Memory B cell (primary cell): Measurements from ENCODE around the gene TBC1D2B.
A peak's percentile ranks its signal among the peaks of the same experiment; 100 is the strongest.

ENCODE experiments used
- ATAC-seq: fragments of 150-1000 bp; cut with Tn5 transposase; 2 replicates; pipeline ENCODE4 v1.10.0; 2021; ENCODE audit warnings: low read depth, mild to moderate bottlenecking, moderate library complexity
- DNase-seq, 2 donors: peaks; one replicate each; pipeline ENCODE4 v3.0.0; 2022; ENCODE audit warnings: low spot score in 2 of 2
- H3K27ac Mint-ChIP-seq: one replicate; pipeline ENCODE4 v1.8.0; 2022; ENCODE audit warnings: mild to moderate bottlenecking, moderate library complexity, mixed read lengths
- H3K27me3 Mint-ChIP-seq: one replicate; pipeline ENCODE4 v1.8.0; 2022; ENCODE audit warnings: mixed read lengths
- H3K36me3 Mint-ChIP-seq: one replicate; pipeline ENCODE4 v1.8.0; 2022; ENCODE audit warnings: mild to moderate bottlenecking, mixed read lengths
- H3K4me1 Mint-ChIP-seq: one replicate; pipeline ENCODE4 v1.8.0; 2022; ENCODE audit warnings: mixed read lengths
- H3K4me3 Mint-ChIP-seq: one replicate; pipeline ENCODE4 v1.8.0; 2022; ENCODE audit warnings: mild to moderate bottlenecking, moderate library complexity, mixed read lengths
- H3K9me3 Mint-ChIP-seq: one replicate; pipeline ENCODE4 v1.8.0; 2022; ENCODE audit warnings: mixed read lengths

Gene TBC1D2B

DNA sequence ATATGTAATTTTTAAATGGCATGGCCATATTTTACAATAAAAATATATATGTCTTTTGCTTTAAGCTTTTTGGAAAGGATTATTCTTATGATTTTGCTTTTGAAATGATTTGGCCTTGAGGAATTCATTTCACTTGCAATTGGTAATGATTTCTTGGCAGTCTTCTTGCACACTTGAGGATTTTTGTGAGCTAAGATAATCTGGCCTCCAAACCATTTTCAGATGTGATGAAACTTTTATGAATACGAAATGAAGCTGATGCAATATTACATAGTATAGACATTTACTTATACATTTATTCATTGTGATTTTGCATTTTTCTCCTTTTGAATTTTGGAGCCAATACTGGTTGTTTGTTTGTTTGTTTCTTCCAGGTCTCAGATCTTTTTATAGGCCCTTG is 8.4 kb upstream of the TBC1D2B start:
- H3K27ac Mint-ChIP-seq: no peak overlapping the region
- H3K27me3 Mint-ChIP-seq: peaks cover 2% of the 10 kb centered on the region
- peaks cover 10% of the 10 kb centered on the region for H3K4me1 Mint-ChIP-seq
- no peak overlapping the region for H3K4me3 Mint-ChIP-seq
- no peaks in the 10 kb centered on the region for H3K9me3 Mint-ChIP-seq
- H3K36me3 Mint-ChIP-seq: no peaks in the 10 kb centered on the region
- no peak for DNase-seq
- ATAC-seq: no peak

DNA sequence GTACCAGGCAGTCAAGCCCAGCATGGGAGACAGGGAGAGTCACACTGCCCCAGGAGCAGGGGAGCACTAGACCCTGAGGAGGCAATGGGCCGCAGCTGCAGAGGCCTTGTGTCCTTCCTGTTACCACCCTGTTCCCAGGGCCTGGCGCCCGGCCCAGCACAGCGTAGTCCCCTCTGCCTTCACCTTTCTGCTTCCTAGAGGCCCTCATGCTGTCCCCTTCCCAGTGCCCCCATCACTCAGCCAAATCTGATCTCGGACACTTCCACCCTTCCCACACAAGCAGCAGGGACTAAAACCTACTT is 6.9 kb upstream of the TBC1D2B start:
- no peaks in the 10 kb centered on the region for H3K27me3 Mint-ChIP-seq
- H3K4me1 Mint-ChIP-seq: peaks cover 10% of the 10 kb centered on the region
- DNase-seq: no peak
- H3K4me3 Mint-ChIP-seq: no peak overlapping the region
- no peak overlapping the region for H3K27ac Mint-ChIP-seq
- ATAC-seq: no peak
- no peaks in the 10 kb centered on the region for H3K36me3 Mint-ChIP-seq
- H3K9me3 Mint-ChIP-seq: no peaks in the 10 kb centered on the region

DNA sequence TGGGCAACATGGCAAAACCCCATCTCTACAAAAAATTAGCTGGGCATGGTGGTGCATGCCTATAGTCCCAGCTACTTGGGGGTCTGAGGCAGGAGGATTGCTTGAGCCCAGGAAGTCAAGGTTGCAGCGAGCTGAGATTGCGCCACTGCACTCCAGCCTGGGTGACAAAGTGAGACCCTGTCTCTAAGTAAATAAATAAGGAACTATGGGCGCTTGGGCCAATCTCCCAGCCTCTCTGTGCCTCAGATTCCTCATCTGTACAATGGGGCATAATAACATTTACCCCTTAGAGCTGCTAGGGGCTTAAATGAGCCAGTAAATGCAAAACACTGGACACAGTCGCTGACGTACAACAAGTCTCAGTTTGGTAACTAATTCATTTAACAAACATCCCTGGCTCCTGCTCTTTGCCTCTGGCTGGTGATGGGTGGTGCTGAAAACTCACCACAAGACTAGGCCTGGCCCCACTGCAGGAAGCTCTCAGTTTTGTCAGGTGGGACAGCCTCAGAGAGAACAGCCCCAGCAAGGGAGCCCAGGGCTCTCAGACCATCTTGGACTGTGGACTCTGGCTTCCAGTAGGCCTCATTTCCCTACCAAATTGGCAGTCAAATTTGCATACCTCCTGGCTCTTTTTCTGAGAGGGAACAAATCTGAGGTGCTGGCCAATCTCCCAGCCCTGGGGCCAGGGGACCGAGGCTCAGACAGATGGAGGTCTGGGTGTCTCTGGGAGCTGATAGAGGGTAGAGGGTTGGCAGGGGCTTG is 6.4 kb upstream of the TBC1D2B start:
- no peaks in the 10 kb centered on the region for H3K9me3 Mint-ChIP-seq
- DNase-seq (no peak), ATAC-seq (no peak)
- no peak overlapping the region for H3K4me3 Mint-ChIP-seq
- peaks cover 10% of the 10 kb centered on the region for H3K4me1 Mint-ChIP-seq
- H3K27me3 Mint-ChIP-seq: no peaks in the 10 kb centered on the region
- H3K36me3 Mint-ChIP-seq: no peaks in the 10 kb centered on the region
- no peak overlapping the region for H3K27ac Mint-ChIP-seq

DNA sequence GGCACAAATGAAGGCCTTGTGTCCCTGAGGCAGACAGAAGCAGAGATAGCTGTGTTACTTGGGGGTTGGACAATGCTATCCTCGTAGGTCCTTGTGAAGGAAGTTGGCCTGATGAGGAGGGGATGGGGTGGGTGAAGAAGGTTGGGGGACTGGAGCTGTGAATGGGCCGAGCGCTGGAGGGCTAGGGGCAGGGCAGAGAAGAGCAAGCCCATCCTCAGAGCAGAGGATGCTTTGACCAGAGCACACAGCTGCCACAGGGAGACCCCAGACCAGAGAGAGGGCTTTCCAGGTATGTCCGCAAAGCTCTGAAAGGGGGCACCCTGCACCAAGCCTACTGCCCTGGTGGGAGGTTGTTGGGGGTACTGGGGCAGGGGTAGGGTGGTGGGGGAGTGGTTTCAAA is 5.7 kb upstream of the TBC1D2B start:
- Mint-ChIP-seq H3K4me1 (peaks cover 6% of the 10 kb centered on the region), H3K4me3 (no peak overlapping the region), H3K27ac (no peak overlapping the region)

DNA sequence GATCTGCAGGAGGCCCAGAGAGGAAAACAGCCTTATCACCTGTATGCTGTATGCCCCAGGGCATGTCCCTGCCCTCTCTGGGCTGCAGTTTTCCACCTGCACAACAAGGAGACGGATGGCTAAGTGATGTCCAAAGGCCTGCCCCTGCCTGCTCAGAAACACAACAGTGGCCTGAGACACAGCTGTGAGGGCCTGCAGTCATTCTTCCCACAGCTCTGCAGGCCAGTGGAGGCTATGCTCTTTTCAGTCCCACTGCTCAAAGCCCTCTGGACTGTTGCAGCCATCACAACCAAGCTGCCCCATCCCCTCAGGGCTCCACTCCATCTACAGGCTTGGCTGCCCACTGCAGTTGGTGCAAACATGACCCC is 5.2 kb upstream of the TBC1D2B start:
- Mint-ChIP-seq H3K36me3 (no peaks in the 10 kb centered on the region), H3K27ac (no peak overlapping the region), H3K9me3 (no peaks in the 10 kb centered on the region), H3K27me3 (no peaks in the 10 kb centered on the region), H3K4me3 (no peak overlapping the region), H3K4me1 (peaks cover 6% of the 10 kb centered on the region)
- no peak for DNase-seq
- ATAC-seq: no peak

More for the DNA sequence above, 5.7 kb upstream of the TBC1D2B start:
- no peak for DNase-seq
- Mint-ChIP-seq H3K27me3 (no peaks in the 10 kb centered on the region), H3K36me3 (no peaks in the 10 kb centered on the region), H3K9me3 (no peaks in the 10 kb centered on the region)
- ATAC-seq: no peak

DNA sequence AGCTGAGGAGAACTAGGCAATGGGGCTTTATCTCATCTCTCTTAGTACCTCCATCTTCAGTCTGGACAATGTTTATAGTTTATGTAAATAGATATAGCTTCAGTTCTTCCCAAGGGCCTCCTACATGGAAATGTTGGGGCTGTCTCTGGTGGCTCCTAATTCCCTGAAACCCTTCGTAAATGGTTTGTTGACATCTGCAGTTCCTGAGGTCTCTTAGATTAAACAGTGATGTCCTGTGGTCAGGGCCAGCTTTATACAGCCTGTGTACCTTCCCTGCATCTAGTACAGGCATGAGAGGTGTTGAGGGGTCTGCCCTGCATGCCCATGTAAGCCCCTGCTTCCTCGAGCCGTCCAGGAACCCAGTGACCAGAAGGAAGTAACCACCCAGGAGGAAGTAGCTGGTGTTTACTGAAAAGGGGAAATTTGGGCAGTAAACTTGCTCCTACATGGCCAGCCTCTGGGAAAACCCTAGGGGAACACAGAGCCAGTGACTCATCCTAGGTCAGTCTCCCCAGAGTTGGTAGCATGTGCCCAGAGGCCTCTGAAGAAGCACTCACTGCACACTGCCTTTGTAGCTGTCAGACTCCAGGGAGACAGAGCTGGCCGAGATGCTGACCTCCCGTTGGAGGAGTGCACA is 4.7 kb upstream of the TBC1D2B start:
- DNase-seq (no peak), ATAC-seq (no peak)
- no peaks in the 10 kb centered on the region for H3K36me3 Mint-ChIP-seq
- no peak overlapping the region for H3K27ac Mint-ChIP-seq
- no peaks in the 10 kb centered on the region for H3K9me3 Mint-ChIP-seq
- no peak overlapping the region for H3K4me3 Mint-ChIP-seq
- H3K4me1 Mint-ChIP-seq: peaks cover 4% of the 10 kb centered on the region
- no peaks in the 10 kb centered on the region for H3K27me3 Mint-ChIP-seq

DNA sequence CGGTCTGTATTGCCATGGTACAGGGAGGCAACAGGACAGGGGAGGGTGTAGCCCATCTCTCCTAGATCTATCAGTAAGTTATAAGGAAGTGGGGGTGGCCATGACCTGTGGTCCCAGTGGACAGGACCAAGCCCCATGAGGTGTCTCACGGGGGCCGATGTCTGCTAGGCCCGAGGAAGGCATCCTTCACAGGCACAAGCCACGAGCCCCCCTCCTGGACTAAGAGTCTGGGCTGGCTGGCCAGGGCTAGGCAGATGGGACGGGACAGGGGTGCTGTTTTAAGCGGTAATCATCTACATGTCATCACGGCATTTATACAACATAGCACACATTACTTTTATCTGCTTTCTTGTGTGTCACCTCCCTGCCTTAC is 2.6 kb upstream of the TBC1D2B start:
- no peak overlapping the region for H3K27ac Mint-ChIP-seq
- no peaks in the 10 kb centered on the region for H3K9me3 Mint-ChIP-seq
- H3K36me3 Mint-ChIP-seq: no peaks in the 10 kb centered on the region
- ATAC-seq (no peak), DNase-seq (no peak)
- H3K4me1 Mint-ChIP-seq: peaks cover 15% of the 10 kb centered on the region
- no peak overlapping the region for H3K4me3 Mint-ChIP-seq
- H3K27me3 Mint-ChIP-seq: no peaks in the 10 kb centered on the region

DNA sequence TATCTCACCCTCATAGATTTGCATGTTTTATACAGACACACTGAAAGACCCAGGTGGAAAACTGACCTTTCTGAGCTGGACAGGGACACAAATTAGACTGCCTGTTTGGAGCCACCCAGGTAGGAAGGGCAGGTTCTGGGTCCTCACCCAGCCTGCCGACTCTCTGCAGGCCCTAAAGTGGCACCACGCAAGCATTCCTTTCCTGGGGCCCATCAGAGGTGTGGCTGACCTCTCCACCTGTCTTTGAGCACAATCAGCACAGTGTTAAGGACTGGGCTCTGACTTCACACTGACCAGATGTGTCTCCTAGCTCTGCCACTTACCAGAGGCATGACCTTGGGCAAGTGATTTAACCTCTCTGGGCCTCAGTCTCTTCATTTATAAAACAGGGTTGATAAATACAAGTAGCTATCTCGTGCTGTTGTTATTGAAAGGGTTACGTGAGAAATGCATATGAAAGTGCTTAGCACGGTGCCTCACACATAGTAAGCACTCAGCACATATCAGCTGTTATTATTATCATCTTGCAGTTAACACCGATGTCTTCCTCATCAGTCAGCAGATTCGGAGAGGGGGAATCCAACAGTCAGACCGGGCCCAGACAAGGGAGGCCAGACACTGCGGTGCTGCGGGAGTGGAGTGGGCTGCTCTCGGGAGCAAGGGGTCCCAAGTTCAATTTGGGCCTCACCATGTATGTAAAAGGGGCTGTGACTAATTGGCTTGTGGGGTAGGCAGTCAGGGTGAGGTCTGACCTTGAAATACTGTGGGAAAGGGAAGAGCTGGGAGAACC is 2.0 kb upstream of the TBC1D2B start:
- Mint-ChIP-seq H3K4me1 (peaks cover 18% of the 10 kb centered on the region), H3K9me3 (no peaks in the 10 kb centered on the region), H3K27me3 (no peaks in the 10 kb centered on the region), H3K4me3 (no peak overlapping the region), H3K36me3 (no peaks in the 10 kb centered on the region), H3K27ac (no peak overlapping the region)
- ATAC-seq (no peak), DNase-seq (no peak)

DNA sequence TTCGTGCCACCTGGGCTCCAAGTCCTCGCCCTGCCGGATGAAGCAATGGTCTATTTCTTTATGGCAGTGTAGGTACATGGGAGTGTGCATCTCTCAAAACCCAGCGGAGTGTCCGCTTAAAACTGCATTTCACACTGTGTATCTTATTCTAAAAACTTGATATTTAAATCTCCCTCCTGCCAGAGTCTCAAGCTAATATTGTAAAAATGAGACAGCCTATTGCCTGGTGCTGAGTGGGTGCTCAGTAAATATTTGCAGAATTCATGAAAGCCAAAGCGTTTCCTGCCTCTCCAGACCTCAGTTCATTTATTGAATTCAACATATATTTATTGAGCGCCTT is 330 bp upstream of the TBC1D2B start:
- DNase-seq (no peak), ATAC-seq (peak; percentile 13)
- H3K36me3 Mint-ChIP-seq: no peaks in the 10 kb centered on the region
- no peaks in the 10 kb centered on the region for H3K9me3 Mint-ChIP-seq
- H3K4me1 Mint-ChIP-seq: peaks cover 19% of the 10 kb centered on the region
- H3K4me3 Mint-ChIP-seq: peak overlapping the region; percentile 86
- no peaks in the 10 kb centered on the region for H3K27me3 Mint-ChIP-seq
- peak overlapping the region; percentile 45 for H3K27ac Mint-ChIP-seq

DNA sequence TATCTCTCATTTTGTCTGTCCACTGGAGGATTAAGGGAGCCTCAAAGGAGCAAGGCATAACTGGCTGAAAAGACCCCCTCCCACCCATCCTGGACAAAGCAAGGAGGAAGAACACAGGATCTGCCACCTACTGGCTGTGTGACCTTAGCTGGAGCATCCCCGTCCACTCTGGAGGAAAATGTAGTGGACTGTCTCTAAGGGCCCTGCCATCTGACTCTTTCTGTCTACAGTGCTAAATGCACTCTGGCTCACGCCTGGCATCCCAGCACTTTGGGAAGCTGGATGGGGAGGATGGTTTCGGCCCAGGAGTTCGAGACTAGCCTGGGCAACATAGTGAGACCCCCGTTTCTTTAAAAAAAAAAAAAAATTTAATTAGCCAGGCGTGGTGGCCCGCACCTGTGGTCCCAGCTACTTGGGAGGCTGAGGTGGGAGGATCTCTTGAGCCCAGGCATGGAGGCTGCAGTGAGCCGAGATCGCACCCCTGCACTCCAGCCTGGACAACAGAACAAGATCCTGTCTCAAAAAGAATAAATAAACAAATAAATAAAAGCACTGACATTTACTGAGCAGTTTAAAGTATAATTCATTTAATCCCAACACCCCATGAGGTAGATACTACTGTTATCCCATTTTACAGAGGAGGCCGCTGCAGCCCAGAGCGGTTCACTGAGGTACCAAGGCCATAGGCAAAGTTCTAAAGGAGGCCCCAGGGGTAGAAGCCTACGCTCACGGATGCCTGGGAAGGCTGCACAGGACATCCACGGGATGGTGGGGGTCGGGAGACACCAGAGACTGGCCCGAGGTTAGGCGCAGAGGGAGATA is 1.1 kb downstream of the TBC1D2B start:
- no peak overlapping the region for H3K27ac Mint-ChIP-seq
- ATAC-seq (no peak), DNase-seq (no peak)
- no peaks in the 10 kb centered on the region for H3K9me3 Mint-ChIP-seq
- H3K4me3 Mint-ChIP-seq: peak overlapping the region; percentile 97
- H3K36me3 Mint-ChIP-seq: no peaks in the 10 kb centered on the region
- H3K4me1 Mint-ChIP-seq: peaks cover 19% of the 10 kb centered on the region
- H3K27me3 Mint-ChIP-seq: no peaks in the 10 kb centered on the region

DNA sequence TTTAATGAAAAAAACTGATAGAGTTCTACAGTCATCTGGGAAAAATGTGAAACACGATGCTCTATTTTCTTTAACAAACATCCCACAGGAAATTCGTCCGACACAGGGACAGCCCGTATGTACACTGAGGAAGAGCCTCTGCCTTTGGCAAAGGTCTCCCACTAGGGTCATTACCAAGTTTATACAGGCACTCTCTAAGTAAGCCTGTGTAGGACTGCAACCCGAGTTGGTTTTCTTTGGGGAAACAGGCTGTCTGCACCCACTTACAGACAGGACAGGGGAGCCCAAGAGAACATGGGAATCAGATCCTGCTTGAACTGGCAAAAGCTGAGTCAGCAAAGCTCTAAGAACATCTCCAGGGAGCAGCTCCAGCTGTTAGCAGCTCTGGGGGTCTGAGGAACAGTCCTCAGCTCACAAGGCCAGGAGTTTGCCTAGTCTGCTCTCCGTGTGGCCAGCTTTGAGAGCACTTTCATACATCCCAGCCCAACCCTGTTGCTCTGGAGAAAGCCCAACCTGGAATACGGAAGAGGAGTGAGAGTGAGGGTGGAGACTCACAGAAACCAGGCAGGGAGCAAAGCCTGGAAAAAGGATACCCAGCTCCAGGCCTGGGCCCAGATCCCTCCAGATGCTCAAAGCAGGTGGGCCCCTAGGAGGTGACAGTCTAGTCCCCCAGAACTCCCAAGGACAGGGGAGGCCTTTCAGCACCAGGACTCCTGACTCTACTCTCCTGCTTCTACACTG is 1.9 kb downstream of the TBC1D2B start:
- Mint-ChIP-seq H3K27ac (no peak overlapping the region), H3K9me3 (no peaks in the 10 kb centered on the region), H3K4me1 (peaks cover 19% of the 10 kb centered on the region), H3K4me3 (peak overlapping the region; percentile 41), H3K27me3 (no peaks in the 10 kb centered on the region), H3K36me3 (no peaks in the 10 kb centered on the region)
- no peak for DNase-seq
- ATAC-seq: no peak

DNA sequence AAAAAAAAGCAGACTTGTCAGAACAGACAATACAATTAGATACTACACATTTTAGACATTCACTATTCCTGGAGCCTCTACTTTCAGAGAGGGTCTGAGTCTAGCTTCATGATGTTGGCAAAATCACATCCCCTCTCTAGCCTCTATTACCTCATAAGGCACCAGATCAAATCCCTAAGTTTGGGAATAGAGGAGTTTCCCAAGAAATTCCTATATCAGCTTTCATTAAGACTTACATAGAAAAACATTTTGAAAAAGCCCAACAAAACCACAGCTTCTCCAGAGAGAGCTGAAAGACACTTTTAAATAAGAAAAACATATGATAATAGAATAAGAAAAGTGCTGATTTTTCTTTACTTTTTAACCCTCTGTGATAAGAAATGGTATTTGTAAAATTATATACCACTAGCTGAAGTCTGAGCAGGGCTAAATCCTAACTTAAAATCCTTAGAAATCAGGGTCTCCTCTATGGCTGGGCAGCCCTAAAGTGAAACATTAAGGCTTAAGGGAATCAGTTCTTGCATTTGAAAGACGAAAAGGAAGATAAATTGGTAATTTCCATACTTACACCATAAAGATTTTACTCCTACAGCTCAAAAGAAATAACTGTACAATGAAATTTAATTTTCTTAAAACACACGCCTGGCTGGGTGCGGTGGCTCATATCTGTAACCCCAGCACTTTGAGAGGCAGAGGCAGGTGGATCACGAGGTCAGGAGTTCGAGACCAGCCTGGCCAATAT is 4.3 kb downstream of the TBC1D2B start:
- ATAC-seq: no peak
- H3K27me3 Mint-ChIP-seq: no peaks in the 10 kb centered on the region
- no peaks in the 10 kb centered on the region for H3K9me3 Mint-ChIP-seq
- no peak for DNase-seq
- H3K27ac Mint-ChIP-seq: no peak overlapping the region
- no peaks in the 10 kb centered on the region for H3K36me3 Mint-ChIP-seq
- H3K4me1 Mint-ChIP-seq: peaks cover 41% of the 10 kb centered on the region
- H3K4me3 Mint-ChIP-seq: no peak overlapping the region
